Stimulated activated CD4-positive, alpha-beta T cell treated with anti-CD3 and anti-CD28 coated beads, TNF-alpha, amount 100 ng/mL, for 24 hours (primary cell): Measurements from ENCODE around the gene KPNA2.
A peak's percentile ranks its signal among the peaks of the same experiment; 100 is the strongest.
"Not testable (repeated sequence)": the region's sequence is repeated elsewhere in the genome, so short reads cannot be mapped to it uniquely, and the experiment has no call there.

Experiments
- DNase-seq, 3 experiments: peaks; one replicate each; pipeline ENCODE4 v3.0.0-alpha.2; 2020; ENCODE audit warnings: low read depth in 3 of 3

The KPNA2 gene

DNA sequence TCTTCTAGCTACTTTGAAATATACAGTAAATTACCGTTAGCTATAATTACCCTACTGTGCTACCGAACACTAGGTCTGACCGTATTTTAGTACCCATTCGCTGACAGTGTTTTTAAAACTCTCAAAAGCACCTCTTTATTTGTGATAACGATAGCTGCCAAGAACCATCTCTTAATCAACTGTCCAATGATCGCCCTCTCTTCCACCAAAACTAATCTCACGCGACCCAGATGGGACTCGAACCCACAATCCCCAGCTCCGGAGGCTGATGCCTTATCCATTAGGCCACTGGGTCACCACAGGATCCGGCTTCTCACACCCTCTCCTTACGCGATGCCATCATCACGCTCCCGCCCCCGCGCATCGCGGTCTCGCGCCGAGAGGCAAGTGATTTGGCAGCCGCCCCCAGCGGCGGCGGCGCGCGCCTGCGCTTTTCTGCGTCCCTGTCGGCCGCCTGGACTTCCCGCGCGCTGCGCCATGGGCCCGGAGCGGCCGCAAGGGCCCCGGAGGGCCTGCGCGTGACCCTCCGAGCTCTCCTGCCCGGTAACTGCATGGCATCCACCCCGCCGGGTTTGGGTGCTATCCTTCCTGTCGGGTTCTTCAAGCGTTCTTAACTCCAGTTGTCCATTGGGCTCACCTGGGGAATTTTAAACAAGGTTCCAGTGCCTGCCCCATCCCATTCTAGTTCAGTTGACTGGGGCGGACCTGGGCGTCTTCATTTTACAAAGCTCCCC, 15.7 kb upstream of the KPNA2 start:
- DNase-seq: peak; percentile 98 to 99 (median 98)

DNA sequence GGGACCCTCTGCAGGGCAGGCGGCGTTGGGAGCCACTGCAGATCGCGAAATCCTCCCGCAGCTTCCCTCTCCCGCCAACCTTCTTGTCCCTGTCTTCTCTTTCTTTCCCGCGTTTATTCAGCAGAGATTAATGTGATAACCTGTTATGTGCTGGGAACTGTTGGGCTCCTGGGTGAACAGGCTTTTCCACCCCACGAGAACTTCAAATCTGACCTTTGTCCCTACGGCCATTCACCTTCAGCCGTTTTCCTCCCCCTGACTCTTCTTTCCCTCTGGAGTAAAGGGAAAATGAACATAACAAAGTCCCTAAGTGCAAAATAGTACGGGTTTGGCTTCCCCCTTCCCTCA, 15.2 kb upstream of the KPNA2 start:
- DNase-seq: no peak

DNA sequence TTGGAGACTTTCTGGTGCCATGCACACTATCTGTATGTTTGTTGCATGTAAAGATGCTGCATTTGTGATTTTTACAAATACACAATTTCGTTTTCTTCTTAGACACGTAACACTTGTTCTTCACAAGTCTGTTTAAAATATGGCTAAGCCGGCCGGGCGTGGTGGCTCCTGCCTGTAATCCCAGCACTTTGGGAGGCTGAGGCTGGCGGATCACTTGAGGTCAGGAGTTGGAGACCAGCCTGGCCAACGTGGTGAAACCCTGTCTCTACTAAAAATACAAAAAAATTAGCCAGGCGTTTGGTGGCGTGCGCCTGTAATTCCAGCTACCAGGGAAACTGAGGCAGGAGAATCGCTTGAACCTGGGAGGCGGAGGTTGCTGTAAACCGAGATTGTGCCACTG, 14.7 kb upstream of the KPNA2 start:
- not testable (repeated sequence) for DNase-seq

DNA sequence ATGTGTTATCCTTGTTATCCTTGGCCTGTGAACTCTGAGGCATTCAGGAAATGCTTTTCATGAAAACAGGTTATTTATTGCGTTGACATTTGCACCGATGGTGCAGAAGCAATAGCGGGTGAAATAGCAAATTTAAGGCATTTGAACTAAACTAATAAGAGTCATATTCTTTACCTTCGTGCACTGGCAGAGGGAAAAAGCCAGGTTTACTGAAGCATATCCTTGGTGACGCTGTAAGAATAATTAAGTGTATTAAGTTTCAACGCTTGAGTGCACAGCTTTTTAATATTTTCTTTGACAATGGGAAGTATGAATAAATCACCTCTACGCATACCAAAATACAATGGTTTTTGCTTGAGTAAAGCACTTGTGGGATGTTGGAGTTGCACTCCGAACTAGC, 13.6 kb upstream of the KPNA2 start:
- DNase-seq: no peak

DNA sequence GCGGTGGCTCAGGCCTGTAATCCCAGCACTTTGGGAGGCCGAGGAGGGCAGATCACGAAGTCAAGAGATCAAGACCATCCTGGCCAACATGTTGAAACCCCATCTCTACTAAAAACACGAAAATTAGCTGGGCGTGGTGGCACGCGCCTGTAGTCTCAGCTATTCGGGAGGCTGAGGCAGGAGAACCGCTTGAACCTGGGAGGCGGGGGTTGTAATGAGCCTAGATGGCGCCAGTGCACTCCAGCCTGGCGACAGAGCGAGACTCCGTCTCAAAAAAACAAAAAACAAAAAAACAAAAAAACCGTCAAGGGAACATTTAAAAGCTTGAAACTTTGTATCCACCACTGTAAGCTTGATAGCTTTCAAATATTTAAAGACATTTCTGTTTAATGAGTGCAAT, 13.0 kb upstream of the KPNA2 start:
- DNase-seq: not testable (repeated sequence)

DNA sequence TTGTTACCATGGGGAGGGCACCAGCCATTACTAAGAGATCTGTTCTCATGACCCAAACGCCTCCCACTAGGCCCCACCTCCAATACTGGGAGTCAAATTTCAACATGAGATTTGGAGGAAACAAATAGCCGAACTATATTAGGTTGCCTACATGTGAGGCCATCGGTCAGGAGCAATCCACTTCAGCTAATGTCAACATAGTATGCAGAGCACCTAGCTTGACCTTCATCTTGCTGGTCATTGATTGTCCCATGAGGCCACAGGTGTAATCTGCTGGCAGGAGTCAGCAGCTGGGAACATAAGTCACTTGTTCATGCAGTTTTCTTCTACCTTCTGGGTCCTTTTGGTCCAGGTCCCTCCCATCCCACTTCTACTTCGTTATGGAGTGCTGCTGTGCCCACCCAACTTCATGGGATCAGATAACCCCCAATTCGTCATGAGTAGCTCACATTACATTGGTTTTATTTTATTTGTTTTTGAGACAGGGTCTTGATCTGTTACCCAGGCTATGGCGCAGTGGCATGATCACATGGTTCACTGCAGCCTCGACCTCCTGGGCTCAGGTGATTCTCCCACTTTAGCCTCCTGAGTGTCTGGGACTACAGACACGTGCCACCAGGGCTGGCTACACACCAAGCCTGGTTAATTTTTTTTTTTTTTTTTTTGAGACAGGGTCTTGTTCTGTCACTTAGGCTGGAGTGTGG, 5.9 kb upstream of the KPNA2 start:
- no peak for DNase-seq

DNA sequence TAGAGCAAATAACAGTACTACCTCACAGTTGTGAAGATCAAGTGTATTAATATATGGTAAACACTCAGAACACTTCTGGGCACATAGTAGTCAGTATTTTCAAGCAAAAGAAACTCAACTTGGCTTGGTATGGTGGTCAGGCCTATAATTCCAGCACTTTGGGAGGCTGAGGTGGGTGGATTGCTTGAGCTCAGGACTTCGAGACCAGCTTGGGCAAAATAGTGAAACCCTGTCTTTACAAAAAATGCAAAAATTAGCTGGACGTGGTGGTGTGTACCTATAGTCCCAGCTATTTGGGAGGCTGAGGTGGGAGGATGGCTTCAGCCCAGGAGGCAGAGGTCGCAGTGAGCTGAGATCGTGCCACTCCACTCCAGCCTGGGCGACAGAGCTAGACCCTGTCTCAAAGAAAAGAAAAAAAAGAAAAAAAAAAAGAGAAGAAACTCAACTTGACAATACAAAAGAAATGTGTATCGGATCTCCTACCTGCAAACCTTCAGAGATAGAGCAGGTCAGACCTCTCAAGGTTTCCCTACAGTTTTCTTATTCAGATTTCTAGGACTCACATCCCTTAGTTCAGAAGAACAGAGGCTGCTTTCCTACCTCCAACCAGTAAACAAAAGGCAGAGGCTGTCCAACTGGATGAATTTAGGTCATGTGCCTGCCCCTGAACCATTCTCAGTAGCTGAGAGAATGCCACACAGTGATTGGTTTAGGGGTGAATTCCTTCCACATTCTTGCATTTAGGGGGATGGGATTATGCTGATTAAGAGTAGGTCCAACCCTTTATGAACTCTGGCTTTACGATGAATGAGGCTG, 1.7 kb upstream of the KPNA2 start:
- no peak for DNase-seq

DNA sequence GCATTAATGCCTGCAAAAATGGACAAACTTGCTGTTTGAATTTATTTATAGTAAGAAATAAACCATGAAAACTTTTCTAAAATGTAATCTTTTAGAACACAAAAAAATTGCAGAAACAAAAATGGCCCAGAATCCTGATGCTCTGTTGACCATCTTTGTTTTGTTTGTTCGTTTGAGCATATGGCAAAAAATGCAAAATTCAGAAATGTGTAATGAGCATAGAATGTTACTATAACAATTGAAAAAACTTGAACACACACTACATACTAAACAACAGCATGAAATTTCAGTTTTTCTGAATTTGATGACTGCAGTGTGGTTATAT, 1.1 kb upstream of the KPNA2 start:
- DNase-seq: no peak

DNA sequence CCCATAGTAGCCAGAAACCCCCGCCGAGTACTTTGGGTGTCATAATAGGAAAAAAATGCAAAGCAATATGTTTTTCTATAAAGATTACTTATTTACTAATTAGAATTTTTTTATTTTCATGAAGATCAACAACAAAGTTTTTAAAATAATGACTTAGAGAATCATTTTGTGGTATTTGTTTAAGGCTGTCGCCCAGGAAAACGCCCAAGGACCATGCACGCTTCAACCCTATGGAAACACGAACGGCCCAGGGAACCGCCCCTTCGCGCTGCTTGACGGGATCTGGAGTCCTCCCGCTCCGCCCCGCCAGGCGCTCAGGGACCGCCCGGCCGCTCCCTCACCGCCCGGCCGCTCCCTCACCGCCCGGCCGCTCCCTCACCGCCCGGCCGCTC, 408 bp upstream of the KPNA2 start:
- DNase-seq: peak; percentile 78 to 93 (median 81)

DNA sequence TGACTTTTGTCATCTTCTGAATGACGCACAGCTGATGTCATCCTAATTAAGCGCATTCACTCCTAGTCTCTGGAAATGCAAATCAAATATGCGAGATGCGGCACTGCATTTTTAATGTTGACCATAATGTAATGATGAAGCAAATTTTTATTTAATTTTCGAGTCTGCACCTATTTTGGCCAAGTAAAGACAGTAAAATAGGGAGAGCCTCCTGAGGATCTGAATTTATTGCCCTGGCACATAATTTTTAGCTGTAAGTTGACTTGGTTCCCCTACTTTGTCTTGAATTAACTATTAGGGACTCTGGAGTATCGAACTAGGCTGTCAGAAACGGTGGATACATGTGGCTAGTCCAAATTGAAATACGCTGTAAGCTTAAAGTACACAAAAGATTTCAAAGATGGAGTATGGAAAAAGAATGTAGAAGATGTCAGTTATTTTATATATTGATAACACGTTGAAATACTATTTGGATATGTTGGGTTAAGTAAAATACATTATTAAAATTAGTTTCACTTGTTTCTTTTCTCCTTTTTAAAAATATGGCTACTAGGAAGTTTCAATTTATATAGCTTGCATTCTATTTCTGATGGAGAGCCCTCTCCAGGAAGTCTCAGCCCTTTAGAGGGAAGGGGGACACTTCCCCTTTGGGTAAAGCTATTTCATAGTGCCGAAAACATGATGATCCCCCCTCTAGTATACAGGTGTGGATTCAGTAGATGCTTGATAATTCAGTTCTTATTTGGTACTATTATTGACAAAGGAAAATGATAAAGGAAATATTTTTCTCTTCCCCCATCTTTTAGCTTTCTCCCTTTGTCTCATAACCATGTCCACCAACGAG, 991 bp downstream of the KPNA2 start:
- DNase-seq: no peak

DNA sequence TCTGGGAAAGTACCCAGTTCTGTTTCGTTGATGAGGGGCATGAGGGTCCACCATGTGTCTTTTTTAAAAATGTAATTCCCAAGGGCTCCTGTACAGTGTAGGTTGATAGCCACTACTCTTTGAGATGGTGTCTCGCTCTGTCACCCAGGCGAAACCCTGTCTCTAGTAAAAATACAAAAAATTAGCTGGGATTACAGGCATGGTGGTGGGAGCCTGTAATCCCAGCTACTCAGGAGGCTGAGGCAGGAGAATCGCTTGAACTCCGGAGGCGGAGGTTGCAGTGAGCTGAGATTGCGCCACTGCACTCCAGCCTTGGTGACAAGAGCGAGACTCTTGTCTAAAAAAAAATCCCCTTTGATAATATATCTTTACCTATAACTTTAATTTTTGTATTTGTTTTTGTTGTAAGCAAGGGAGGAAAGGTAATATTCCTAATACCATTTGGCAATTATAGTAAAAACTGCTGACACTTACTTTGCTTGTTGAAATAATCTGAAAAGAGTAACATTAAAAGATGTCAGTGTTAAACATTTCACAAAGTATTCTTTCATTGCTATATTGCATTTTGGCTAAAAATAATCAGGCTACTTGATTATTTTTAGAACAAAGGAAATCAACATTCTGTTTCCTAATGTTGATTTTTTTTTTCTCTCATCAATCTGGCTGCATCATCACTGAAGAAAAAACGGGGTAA, 11.8 kb downstream of the KPNA2 start:
- no peak for DNase-seq

DNA sequence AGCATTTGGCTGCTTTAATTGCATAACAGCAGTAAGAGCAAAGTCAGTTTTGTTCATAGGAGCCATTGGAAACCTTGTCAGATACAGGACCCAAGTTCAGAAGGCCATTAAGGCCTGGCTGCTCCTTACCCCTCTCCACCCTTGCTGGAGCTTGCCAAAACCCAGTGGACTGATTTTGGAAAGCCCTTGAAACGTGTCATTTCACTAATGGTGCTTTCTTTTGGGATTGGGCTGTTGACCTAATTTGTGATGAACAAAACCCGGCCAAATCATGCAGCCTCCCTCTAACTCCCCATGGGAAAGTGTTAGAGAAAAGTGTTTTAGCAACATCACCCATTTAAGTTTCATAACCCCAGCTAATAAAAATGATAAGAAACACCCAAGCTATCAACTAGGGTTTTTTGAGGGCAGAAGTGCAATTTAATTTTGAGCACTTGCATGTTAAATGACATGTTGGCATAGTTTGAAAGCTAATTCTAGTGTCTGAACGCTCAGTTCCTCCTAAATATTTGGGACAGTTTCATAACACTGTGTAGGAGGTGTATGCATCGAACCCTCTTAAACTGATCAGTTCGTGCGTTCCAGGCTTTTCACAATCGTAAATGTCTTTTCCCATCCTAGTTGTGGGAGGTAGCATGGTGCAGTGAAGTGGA, 12.5 kb downstream of the KPNA2 start:
- DNase-seq: not testable (repeated sequence)

DNA sequence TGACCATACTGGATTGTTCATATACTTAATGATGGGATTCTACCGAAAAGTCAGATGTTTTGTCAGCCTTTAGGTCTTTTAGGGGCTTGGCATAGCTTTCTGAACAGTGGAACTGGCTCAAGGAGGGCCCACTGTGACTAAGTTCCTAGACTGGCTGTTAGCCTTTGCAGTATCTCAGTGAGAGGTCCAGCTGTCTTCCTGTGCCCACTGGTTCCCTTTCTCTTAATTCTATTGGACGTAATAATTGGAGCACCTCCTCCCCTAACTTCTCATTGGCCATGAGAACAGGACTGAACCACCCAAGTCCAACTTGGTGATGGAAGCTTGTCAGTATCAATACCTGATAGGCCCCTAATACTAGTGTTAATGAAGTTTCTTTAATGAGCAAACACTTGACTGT, 13.5 kb downstream of the KPNA2 start:
- DNase-seq: no peak

DNA sequence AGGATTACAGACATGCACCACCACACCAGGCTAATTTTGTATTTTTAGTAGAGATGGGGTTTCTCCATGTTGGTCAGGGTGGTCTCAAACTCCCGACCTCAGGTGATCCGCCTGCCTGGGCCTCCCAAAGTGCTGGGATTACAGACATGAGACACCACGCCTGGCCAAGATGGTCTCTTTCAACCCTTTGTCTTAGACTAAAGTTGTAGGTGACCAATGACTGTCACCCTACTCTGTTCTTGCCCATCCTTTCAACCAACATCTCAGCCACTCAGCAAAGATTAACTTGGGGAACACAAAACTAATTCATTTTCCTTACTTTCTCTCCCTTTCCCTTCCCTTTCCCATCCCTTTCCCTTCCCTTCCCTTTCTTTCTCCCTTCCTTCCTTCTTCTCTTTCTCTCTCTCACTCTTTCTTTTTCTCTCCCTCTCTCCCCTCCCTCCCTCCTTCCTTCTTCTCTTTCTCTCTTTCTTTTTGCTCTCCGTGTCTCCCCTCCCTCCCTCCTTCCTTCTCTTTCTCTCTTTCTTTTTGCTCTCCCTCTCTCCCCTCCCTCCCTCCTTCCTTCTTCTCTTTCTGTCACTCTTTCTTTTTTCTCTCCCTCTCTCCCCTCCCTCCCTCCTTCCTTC, 14.4 kb downstream of the KPNA2 start:
- DNase-seq: not testable (repeated sequence)

DNA sequence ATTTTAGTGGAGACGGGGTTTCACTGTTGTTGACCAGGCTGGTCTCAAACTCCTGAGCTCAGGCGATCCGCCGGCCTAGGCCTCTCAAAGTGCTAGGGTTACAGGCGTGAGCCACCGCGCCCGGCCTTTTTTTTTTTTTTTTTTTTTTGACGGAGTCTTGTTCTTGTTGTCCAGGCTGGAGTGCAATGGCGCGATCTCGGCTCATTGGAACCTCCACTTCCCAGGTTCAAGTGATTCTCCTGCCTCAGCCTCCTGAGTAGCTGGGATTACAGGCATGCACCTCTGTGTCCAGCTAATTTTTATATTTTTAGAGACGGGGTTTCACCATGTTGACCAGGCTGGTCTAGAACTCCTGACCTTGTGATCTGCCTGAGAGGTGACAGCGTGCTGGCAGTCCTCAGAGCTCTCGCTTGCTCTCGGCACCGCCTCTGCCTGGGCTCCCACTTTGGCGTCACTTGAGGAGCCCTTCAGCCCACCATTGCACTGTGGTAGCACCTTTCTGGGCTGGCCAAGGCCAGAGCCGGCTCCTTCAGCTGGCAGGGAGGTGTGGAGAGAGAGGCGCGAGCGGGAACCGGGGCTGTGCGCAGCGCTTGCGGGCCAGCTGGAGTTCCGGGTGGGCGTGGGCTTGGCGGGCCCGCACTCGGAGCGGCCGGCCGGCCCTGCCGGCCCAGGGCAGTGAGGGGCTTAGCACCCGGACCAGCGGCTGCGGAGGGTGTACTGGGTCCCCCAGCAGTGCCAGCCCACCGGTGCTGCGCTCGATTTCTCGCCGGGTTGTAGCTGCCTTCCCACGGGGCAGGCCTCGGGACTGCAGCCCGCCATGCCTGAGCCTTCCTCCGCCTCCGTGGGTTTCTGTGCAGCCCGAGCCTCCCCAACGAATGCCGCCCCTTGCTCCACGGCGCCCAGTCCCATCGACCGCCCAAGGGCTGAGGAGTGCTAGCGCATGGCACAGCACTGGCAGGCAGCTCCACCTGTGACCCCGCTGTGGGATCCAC, 16.1 kb downstream of the KPNA2 start:
- DNase-seq: not testable (repeated sequence)

DNA sequence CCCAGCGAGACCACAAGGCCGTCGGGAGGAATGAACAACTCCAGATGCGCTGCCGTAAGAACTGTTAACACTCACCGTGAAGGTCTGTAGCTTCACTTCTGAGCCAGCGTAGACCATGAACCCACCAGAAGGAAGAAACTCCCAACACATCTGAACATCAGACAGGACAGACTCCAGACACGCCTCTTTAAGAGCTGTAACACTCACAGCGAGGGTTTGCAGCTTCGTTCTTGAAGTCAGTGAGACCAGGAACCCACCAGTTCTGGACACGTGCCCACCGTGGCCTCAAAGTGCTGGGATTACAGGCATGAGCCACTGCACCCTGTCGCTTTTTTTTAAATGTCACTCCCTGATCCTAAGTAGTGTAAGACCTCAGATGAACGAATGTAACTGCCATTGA, 17.3 kb downstream of the KPNA2 start:
- no peak for DNase-seq

DNA sequence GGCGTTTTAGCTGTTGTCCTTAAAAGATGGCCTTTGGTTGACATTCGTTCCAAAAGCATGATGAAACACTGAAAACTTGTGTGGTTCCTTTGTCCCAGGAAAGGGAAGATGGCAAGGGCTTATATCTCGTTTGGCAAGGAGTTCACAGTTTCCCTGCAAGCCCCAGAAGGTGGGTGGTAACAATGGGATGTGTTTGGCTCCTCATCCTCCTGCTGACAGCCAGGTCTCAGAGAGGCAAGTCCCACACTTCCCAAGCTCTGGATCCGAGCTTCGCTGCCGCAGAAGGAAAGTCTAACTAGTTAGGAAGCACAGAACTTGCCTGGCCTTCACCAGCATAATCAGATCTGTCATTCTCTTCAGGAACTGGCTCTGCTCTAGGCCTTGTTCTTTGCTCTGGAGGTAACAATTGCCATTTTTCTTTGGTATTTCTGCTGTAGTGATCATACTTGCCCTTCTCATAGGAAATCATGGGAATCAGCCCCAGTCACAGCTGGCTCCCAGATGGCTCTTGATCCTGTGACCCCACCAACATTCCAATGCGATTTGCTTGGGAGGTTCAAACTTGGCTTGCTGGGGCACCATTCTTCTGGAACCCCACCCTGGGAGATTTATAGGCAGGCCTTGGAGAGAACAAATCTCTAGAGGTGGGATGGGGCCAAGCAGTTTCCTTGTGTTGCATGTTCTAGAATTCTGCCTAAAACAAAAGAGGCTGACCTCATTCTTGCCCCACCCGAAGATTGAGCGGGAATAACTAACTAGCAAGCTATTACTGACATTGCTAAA, 17.9 kb downstream of the KPNA2 start:
- no peak for DNase-seq

DNA sequence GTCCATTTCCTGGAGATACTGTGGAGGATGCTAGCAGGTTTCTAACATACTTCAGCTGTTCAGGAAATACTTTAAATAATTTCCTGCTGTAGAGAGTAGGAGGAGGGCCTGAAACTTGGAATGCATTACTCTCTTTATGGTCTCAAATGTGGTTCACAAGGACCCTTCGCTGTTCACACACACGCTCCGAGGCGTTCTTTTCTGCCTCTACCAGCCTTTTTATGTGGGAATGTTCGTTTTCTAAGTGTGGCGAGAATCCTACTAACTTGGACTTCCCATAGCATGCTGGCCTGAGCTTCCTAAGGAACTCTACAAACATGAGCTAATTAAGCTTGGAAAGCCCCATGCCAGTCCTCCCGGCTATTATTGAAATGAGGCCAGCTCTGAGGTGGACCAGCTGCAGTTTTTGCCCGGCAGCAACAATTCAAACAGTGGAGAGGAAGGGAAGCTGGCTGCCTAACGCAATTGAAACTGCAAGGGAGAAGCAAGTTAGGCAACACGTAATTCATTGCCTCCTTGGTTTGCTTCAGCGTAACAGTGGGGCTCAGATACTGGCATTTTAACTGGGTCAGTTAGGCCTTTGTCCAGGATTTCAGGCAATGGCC, 18.9 kb downstream of the KPNA2 start:
- no peak for DNase-seq
